Measurements from ENCODE around the gene BIRC2. TPM values are rescaled to one million over a fixed set of nuclear protein-coding genes. Genes with fewer than 3 reads are reported as not detected.

The BIRC2 gene
- total RNA-seq, 1 donor from 2014 or later, result 52.1 TPM

GRCh38 chr11:102312667-102313066 lies 34.3 kb upstream of the BIRC2 start:
- Histone ChIP-seq H3K27me3 (no peaks in the 10 kb centered on the region), H3K36me3 (no peaks in the 10 kb centered on the region), H3K27ac (peak overlapping the region; percentile 65), H3K9me3 (no peaks in the 10 kb centered on the region), H3K4me3 (peak overlapping the region; percentile 3 to 20), H3K4me1 (peaks cover 31% of the 10 kb centered on the region)
- DNase-seq (ENCODE audit: extremely low spot score in 2 of 2), result no peak
- no peak for TF ChIP-seq POLR2A (IDR thresholded peaks at IDR 0.05)
- TF ChIP-seq POLR2AphosphoS5 (IDR thresholded peaks at IDR 0.05; ENCODE audit: insufficient read depth in 1 of 2, low read depth in 1 of 2), result peak in 1 of 2 donors; percentile 86
- TF ChIP-seq CTCF (IDR thresholded peaks at IDR 0.05), result no peak
- intact Hi-C loops (cut with DNase I), result no loop called here

- peak overlapping the region; percentile 3 to 20 for H3K4me3 ChIP-seq
- peaks cover 38% of the 10 kb centered on the region for H3K4me1 ChIP-seq
- DNase-seq (ENCODE audit: extremely low spot score in 2 of 2), result no peak
- TF ChIP-seq CTCF (IDR thresholded peaks at IDR 0.05) (no peak), POLR2A (IDR thresholded peaks at IDR 0.05) (no peak), POLR2AphosphoS5 (IDR thresholded peaks at IDR 0.05; ENCODE audit: insufficient read depth in 1 of 2, low read depth in 1 of 2) (no peak)
- no peaks in the 10 kb centered on the region for H3K9me3 ChIP-seq
- H3K27me3 ChIP-seq, result no peaks in the 10 kb centered on the region
- peak overlapping the region; percentile 65 for H3K27ac ChIP-seq
- intact Hi-C loops (cut with DNase I), result no loop called here
- no peaks in the 10 kb centered on the region for H3K36me3 ChIP-seq
Observed at GRCh38 chr11:102313238-102313940, 33.6 kb upstream of the BIRC2 start.

- no peak for TF ChIP-seq POLR2A (IDR thresholded peaks at IDR 0.05)
- TF ChIP-seq CTCF (IDR thresholded peaks at IDR 0.05), result no peak
- TF ChIP-seq POLR2AphosphoS5 (IDR thresholded peaks at IDR 0.05; ENCODE audit: insufficient read depth in 1 of 2, low read depth in 1 of 2), result no peak
- DNase-seq (ENCODE audit: extremely low spot score in 2 of 2), result no peak
- peaks cover 46% of the 10 kb centered on the region for H3K4me1 ChIP-seq
- no peak overlapping the region for H3K4me3 ChIP-seq
- H3K36me3 ChIP-seq, result no peaks in the 10 kb centered on the region
- H3K27ac ChIP-seq, result no peak overlapping the region
- no peaks in the 10 kb centered on the region for H3K9me3 ChIP-seq
- no peaks in the 10 kb centered on the region for H3K27me3 ChIP-seq
- intact Hi-C loops (cut with DNase I), result no loop called here
Observed at GRCh38 chr11:102314784-102315183, 32.2 kb upstream of the BIRC2 start.

GRCh38 chr11:102316346-102316904 lies 30.6 kb upstream of the BIRC2 start:
- TF ChIP-seq POLR2AphosphoS5 (IDR thresholded peaks at IDR 0.05; ENCODE audit: insufficient read depth in 1 of 2, low read depth in 1 of 2) (no peak), CTCF (IDR thresholded peaks at IDR 0.05) (no peak)
- Histone ChIP-seq H3K9me3 (no peaks in the 10 kb centered on the region), H3K27me3 (no peaks in the 10 kb centered on the region), H3K4me1 (peaks cover 46% of the 10 kb centered on the region), H3K36me3 (no peaks in the 10 kb centered on the region), H3K27ac (peak overlapping the region; percentile 84), H3K4me3 (no peak overlapping the region)
- DNase-seq (ENCODE audit: extremely low spot score in 2 of 2), result no peak
- intact Hi-C loops (cut with DNase I), result no loop called here
